HUES64 (cell line): Measurements from ENCODE around the gene SPTA1. TPM values are rescaled to one million over a fixed set of nuclear protein-coding genes. Genes with fewer than 3 reads are reported as not detected.

Source experiments
- H3K27ac ChIP-seq: 2 replicates; pipeline ENCODE4 v1.7.0; 2013; ENCODE audit warnings: low read depth, low read length, inconsistent platforms
- H3K27me3 ChIP-seq: 2 replicates; pipeline ENCODE4 v1.6.1; 2013; ENCODE audit warnings: mild to moderate bottlenecking, low read length; ENCODE audit not compliant: insufficient read depth
- H3K36me3 ChIP-seq: 2 replicates; pipeline ENCODE4 v1.6.1; 2013; ENCODE audit warnings: mild to moderate bottlenecking, low read length; ENCODE audit not compliant: insufficient read depth
- H3K4me1 ChIP-seq: 2 replicates; pipeline ENCODE4 v1.6.1; 2013; ENCODE audit warnings: mild to moderate bottlenecking, low read length, moderate library complexity; ENCODE audit not compliant: insufficient read depth
- H3K4me3 ChIP-seq: 2 replicates; pipeline ENCODE4 v1.5.1; 2013; ENCODE audit warnings: mild to moderate bottlenecking, low read length, moderate library complexity
- H3K9ac ChIP-seq: 2 replicates; pipeline ENCODE4 v1.6.1; 2013; ENCODE audit warnings: mild to moderate bottlenecking, low read depth, low read length
- H3K9me3 ChIP-seq: 2 replicates; pipeline ENCODE4 v1.6.1; 2013; ENCODE audit warnings: low read depth, low read length; ENCODE audit not compliant: insufficient read depth
- WGBS: fragments of 150-250, 120-280 bp; methylation state at CpG from one replicate; pipeline ENCODE4 v1.1.7; 2013; ENCODE audit warnings: missing lambda C conversion rate; 5-methylcytosine and 5-hydroxymethylcytosine counted together
- polyA plus RNA-seq, 2 experiments: library from polyadenylated mRNA; stranded (reverse); fragments of 50-300 nt; gene quantifications; one replicate each; pipeline ENCODE4 v1.2.3, GENCODE V29; 2013

The SPTA1 gene
- polyA plus RNA-seq (2013, experiment 1 of 2): not detected
- not detected for polyA plus RNA-seq (2013, experiment 2 of 2)

DNA sequence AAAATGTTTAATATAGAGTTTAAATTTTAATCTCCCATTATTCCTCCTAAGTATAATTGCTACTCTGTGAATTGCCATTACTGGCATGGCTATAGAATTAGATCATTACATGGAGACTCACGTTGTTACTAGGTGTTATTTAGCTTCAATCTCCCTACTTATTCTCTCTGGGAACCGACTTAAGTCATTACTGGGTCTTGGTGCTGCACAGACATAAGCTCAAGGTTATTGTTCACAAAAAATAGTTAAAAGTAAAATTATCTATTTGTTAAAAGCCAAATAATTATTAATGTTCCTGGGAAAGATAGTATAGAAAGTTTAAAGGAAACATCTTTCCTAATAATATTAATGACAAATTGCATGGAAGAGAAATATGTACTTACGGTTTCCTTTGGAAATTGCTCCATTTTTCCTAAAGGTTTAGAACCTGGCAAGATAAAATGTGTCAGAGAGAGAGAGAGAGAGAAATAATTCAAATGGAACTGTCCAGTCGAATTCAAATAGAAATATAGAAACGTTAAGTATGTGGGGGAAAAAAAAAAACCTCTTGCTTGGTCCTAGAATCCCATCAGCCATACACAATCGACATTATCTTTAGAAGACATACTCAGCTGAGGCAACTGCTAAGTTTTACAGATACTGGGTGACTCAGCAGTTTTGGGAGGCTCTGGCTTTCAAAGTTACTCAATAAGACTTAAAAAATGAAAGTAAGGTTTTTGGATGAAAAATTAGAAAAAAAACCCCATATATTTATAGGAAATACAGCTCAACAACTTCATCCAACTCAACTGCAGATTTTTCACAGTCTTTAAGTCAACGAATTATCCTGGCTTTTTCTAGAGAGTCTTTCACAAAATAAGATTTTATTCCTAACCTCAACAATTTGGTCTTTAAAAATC lies at the start of gene SPTA1:
Gene SPTA1, minus strand, starts transcription at position 605 of the 899 bp plus-strand sequence. Its CDS starts 198 bp downstream, at position 407.
- H3K27me3 ChIP-seq: no peaks in the 10 kb centered on the region
- 91% methylated on average over 7 of the region's 7 CpGs for WGBS
- H3K27ac ChIP-seq: no peak within 1 kb of the TSS
- no peaks in the 10 kb centered on the region for H3K36me3 ChIP-seq
- no peaks in the 10 kb centered on the region for H3K9me3 ChIP-seq
- H3K4me3 ChIP-seq: no peak within 1 kb of the TSS
- no peak within 1 kb of the TSS for H3K9ac ChIP-seq
- no peaks in the 10 kb centered on the region for H3K4me1 ChIP-seq

DNA sequence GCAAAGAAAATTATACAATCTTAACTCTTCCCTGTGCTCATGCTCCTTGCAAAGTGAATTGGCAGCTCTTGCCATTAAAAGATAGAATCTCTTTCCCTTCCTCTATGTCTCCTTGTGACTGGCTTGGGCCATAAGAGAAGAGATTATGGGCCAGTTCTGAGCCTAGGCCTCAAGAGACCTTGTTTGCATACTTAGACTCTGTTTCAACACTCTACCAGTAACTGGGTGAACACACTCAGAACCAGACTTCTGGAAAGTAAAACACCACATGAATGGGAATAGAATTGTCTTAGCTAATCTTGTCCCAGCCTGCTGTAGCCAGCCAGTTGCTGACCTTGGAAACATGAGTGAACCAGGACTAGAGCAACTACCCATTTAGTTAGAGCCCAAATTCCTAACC lies 49.3 kb upstream of the SPTA1 start:
- Histone ChIP-seq H3K27me3 (no peaks in the 10 kb centered on the region), H3K9ac (no peak overlapping the region), H3K4me1 (no peaks in the 10 kb centered on the region), H3K4me3 (no peak overlapping the region), H3K27ac (no peak overlapping the region), H3K9me3 (no peaks in the 10 kb centered on the region), H3K36me3 (no peaks in the 10 kb centered on the region)

DNA sequence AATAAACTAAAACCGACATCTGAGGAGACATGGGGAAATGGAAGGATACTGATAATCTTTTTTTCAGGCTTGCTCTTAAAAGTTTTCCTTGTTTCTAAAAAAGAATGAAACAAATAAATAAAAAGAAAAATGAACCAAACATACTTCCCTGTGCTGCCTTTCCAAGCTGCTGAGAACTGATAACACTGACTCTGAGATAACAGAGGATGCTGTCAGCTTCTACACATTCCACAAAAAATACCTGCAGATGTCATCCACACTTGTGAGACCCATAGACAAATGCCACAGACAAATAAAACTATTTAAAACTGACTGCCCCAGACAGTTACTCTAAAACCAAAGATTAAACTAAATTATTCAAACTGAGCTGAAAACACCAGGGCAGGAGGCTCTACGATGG lies 46.0 kb upstream of the SPTA1 start:
- H3K9ac ChIP-seq: no peak overlapping the region
- H3K4me1 ChIP-seq: no peaks in the 10 kb centered on the region
- WGBS: 94% methylated on average over 1 of the region's 2 CpGs
- no peaks in the 10 kb centered on the region for H3K36me3 ChIP-seq
- no peak overlapping the region for H3K4me3 ChIP-seq
- H3K27me3 ChIP-seq: no peaks in the 10 kb centered on the region
- H3K27ac ChIP-seq: no peak overlapping the region
- H3K9me3 ChIP-seq: no peaks in the 10 kb centered on the region

DNA sequence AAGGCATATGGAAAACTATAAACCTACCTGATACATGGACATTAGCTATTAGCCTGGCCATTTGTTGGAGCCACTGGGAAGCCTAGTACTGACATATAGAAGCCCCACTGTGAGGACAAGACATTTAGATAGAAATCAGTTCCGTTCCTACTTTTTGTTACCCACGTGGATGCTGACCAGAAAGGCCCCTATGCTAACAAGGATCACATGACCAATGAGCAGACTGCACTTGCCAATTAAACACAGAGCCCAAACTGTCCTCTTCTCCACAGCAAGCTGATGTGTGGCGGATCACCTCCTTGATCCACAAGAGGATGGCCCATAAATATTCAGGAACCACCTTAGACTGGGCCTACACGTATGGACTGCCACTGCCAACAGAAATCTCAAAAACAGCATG lies 45.2 kb upstream of the SPTA1 start:
- Histone ChIP-seq H3K9me3 (no peaks in the 10 kb centered on the region), H3K9ac (no peak overlapping the region), H3K27me3 (no peaks in the 10 kb centered on the region), H3K27ac (no peak overlapping the region), H3K4me1 (no peaks in the 10 kb centered on the region), H3K4me3 (no peak overlapping the region), H3K36me3 (no peaks in the 10 kb centered on the region)
- WGBS: 95% methylated on average over 4 of the region's 4 CpGs

DNA sequence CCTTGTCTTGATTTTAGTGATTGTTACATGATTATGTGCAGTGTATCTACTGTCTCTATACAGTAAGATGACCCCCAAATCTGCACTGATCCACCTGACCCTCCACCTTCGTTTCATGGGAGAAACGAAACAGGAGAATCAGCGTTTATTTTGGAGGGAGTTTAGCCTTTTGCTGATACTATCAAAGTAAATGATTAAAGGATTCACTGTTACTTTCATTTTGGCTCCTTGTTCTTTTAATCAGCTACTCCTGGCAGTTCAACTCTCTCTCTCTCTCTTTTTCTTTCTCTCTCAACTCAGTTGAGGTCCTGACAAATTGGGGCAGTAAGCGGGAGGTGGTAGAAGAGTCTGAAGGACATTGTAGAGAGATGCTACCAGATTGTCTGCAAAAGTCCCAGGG lies 43.9 kb upstream of the SPTA1 start:
- 80% methylated on average over 1 of the region's 4 CpGs for WGBS
- H3K36me3 ChIP-seq: no peaks in the 10 kb centered on the region
- H3K9me3 ChIP-seq: no peaks in the 10 kb centered on the region
- H3K4me3 ChIP-seq: no peak overlapping the region
- H3K27me3 ChIP-seq: no peaks in the 10 kb centered on the region
- no peak overlapping the region for H3K27ac ChIP-seq
- H3K4me1 ChIP-seq: no peaks in the 10 kb centered on the region
- H3K9ac ChIP-seq: no peak overlapping the region

DNA sequence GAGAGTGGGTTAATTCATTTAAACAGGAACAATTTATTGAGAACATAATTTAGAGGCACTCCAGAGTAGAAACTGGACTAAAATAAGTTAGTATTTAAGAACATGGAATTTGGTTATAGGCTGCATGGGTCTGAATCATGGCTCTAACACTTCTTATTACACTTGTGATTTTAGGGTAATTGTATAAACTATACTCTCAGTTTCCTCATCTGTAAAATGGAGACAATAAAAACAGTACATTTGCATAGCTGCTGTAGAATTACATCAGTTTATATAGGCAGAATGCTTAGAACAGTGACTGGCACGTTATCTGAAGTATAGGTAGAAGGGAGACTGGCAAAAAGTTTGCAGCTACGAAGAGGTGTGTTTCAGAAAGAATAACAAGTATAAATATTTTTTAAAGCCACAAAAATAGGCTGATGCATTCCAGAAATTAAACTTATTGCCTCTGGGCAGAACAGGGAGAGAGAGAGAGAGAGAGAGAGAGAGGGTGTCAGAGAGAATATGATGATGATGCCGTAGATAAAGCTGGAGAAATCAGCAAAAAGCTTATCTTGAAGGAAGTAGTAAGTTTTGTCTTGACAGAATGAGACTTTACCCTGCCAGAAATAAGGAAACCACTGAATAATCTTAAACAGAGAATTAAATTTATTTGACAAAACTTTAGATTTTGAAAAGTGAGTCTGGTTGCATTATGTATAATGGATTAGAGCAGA lies 42.2 kb upstream of the SPTA1 start:
- 83% methylated on average over 2 of the region's 3 CpGs for WGBS
- H3K27ac ChIP-seq: no peak overlapping the region

DNA sequence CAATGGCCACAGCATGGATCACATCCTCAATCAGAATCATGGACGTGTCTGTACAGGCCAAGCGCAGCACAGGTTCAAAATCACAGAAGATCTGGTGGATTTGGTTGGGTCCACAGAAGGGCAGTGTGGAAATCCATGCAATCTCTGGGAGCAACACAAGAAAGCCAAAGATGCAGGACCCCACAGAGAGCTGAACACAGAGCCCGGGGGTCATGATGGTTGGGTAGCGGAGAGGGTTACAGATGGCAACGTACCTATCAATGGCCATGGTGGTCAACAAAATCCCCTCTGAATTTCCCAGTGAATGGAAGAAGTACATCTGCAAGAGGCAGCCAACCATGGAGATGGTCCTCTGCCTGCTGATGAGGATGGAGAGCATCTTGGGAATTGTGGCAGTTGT lies 37.9 kb upstream of the SPTA1 start:
- no peaks in the 10 kb centered on the region for H3K4me1 ChIP-seq
- H3K9ac ChIP-seq: no peak overlapping the region
- no peaks in the 10 kb centered on the region for H3K36me3 ChIP-seq
- 95% methylated on average over 5 of the region's 5 CpGs for WGBS
- H3K27ac ChIP-seq: no peak overlapping the region
- no peak overlapping the region for H3K4me3 ChIP-seq
- H3K27me3 ChIP-seq: no peaks in the 10 kb centered on the region
- no peaks in the 10 kb centered on the region for H3K9me3 ChIP-seq

More for the DNA sequence above, 42.2 kb upstream of the SPTA1 start:
- Histone ChIP-seq H3K4me3 (no peak overlapping the region), H3K27me3 (no peaks in the 10 kb centered on the region), H3K36me3 (no peaks in the 10 kb centered on the region), H3K9ac (no peak overlapping the region), H3K9me3 (no peaks in the 10 kb centered on the region), H3K4me1 (no peaks in the 10 kb centered on the region)

DNA sequence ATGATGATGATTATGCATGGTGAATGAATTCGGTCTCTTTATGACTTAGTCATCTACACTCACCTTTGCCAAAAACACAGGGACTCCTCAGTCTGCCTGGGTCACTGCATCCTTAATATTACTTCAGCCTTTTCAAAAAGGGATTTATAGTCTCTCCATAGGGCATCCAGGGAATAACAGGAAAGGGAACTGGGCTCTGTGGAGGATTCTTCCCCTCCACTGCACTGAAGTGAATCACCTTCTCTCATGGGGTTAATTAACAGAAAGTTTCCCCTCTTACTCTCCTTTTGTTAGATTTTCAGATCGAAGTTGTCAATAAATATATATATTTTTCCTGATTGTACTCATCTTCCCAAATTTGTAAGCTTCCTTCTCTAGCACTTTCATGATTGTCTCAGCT lies 34.1 kb upstream of the SPTA1 start, which contains the start of gene OR6K3:
Gene OR6K3, minus strand, starts transcription at position 101 of the 400 bp plus-strand sequence. CDS start 2,605 bp downstream, outside the sequence.
- H3K9me3 ChIP-seq: no peaks in the 10 kb centered on the region
- no peaks in the 10 kb centered on the region for H3K27me3 ChIP-seq
- WGBS: 91% methylated on average over 1 of the region's 2 CpGs
- no peak within 1 kb of the TSS for H3K4me3 ChIP-seq
- no peaks in the 10 kb centered on the region for H3K4me1 ChIP-seq
- no peak within 1 kb of the TSS for H3K9ac ChIP-seq
- no peak within 1 kb of the TSS for H3K27ac ChIP-seq
- no peaks in the 10 kb centered on the region for H3K36me3 ChIP-seq

DNA sequence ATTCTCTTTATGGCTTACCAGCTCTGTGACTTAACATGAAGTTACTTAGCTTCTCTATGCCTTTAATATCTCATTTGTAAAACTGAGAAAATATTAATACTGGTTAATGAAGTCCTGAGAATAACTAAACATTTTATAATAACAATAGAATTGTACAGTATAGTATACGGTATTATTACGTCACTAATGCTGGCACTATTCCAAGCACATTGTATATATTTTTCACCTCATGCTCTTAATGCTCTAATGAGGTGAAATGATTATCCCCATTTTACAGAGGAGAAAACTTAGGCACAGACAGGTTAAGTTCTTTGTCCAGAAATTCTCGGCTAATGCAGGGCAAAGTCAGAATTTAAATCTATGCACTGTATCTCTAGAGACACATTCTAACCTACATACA lies 33.1 kb upstream of the SPTA1 start:
- H3K4me3 ChIP-seq: no peak overlapping the region
- no peaks in the 10 kb centered on the region for H3K27me3 ChIP-seq
- no peaks in the 10 kb centered on the region for H3K4me1 ChIP-seq
- H3K36me3 ChIP-seq: no peaks in the 10 kb centered on the region
- 94% methylated on average over 1 of the region's 3 CpGs for WGBS
- no peak overlapping the region for H3K9ac ChIP-seq
- H3K27ac ChIP-seq: no peak overlapping the region
- no peaks in the 10 kb centered on the region for H3K9me3 ChIP-seq

DNA sequence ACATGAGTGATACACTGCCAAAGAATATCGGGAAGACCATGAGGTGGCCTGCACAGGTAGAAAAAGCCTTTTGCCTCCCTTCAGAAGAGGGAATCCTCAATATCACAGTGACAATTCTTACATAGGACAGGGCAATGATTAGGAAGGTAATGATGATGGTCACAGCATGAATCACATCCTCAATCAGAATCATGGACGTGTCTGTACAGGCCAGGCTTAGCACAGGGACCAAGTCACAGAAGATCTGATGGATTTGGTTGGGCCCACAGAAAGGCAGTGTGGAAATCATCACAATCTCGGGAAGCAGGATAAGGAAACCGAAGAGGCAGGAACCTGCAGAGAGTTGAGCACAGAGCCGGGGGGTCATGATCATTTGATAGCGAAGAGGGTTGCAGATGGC lies 30.8 kb upstream of the SPTA1 start:
- Histone ChIP-seq H3K4me1 (no peaks in the 10 kb centered on the region), H3K9me3 (no peaks in the 10 kb centered on the region), H3K27me3 (no peaks in the 10 kb centered on the region), H3K36me3 (no peaks in the 10 kb centered on the region), H3K27ac (no peak overlapping the region), H3K4me3 (no peak overlapping the region), H3K9ac (no peak overlapping the region)
- 76% methylated on average over 6 of the region's 6 CpGs for WGBS

DNA sequence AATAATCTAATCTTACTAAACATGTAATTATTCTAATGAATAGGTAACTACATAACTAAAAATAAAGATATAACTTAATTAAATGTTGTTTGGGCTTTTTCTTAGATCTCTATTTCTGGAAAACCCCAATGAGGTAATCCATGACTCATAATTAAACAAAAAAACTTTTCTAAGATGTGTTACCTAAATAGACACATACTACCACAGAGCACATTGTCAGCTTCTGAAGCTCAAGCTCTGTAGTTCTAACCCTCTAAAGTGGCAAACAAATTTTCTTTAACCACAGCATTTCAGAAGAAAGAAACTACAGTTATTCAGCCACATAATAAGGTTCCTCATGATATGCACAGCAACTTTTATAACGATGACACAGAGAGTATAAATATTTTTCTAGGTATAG lies 29.8 kb upstream of the SPTA1 start:
- H3K36me3 ChIP-seq: no peaks in the 10 kb centered on the region
- no peak overlapping the region for H3K9ac ChIP-seq
- H3K9me3 ChIP-seq: no peaks in the 10 kb centered on the region
- H3K27ac ChIP-seq: no peak overlapping the region
- 100% methylated on average over 1 of the region's 1 CpG for WGBS
- no peaks in the 10 kb centered on the region for H3K27me3 ChIP-seq
- H3K4me1 ChIP-seq: no peaks in the 10 kb centered on the region
- H3K4me3 ChIP-seq: no peak overlapping the region
